B cell (primary cell): Measurements from ENCODE around the gene FES. TPM values are rescaled to one million over a fixed set of nuclear protein-coding genes. Genes with fewer than 3 reads are reported as not detected.

Experiments
- ATAC-seq: fragments of 200-7000 bp; cut with Tn5 transposase; one replicate; pipeline ENCODE4 v1.10.0; 2021; ENCODE audit warnings: low read depth, mild to moderate bottlenecking, moderate number of reproducible peaks, moderate library complexity
- CTCF ChIA-PET: fragments of 350-600 bp; sonication (Branson Sonifier 250); formaldehyde crosslinking; loops from one replicate; lab custom pipeline; 2021; ENCODE audit warnings: antibody characterized with exemption, inconsistent platforms; lab: Charles Lee
- POLR2A ChIA-PET: fragments of 350-600 bp; sonication (Branson Sonifier 250); formaldehyde crosslinking; loops from one replicate; lab custom pipeline; 2021; ENCODE audit warnings: antibody characterized with exemption; lab: Charles Lee
- DNase-seq: peaks from one replicate; pipeline ENCODE4 v3.0.0; 2013
- H2AFZ ChIP-seq: 2 replicates; pipeline ENCODE4 v1.6.1; 2012; ENCODE audit warnings: mild to moderate bottlenecking, low read depth, low read length; ENCODE audit not compliant: insufficient read depth, poor library complexity, severe bottlenecking
- H3K27ac ChIP-seq, 2 donors: 1 replicate in 1 of 2; 2 replicates in 1 of 2; pipeline ENCODE4 v1.5.1; 2012 to 2013; ENCODE audit warnings: low read length in 2 of 2, mild to moderate bottlenecking in 2 of 2, moderate library complexity in 1 of 2
- H3K27me3 ChIP-seq, 4 experiments: fragments of 200-600 bp in 1 of 4; sonication (generic) in 1 of 4; replicated peaks in 1 of 4; 1 replicate in 2 of 4; 2 replicates in 2 of 4; pipeline versions ENCODE4 v1.6.1 to v1.7.0; 2013 to 2016; ENCODE audit warnings: low read length in 3 of 4, mild to moderate bottlenecking in 2 of 4, mixed read lengths in 1 of 4, moderate library complexity in 1 of 4; ENCODE audit not compliant: insufficient read depth in 4 of 4, control insufficient read depth in 3 of 4; ENCODE audit errors: control extremely low read depth in 1 of 4
- H3K36me3 ChIP-seq, 2 experiments: replicated peaks in 1 of 2; 1 replicate in 1 of 2; 2 replicates in 1 of 2; pipeline versions ENCODE4 v1.6.1 to v1.7.1; 2013; ENCODE audit warnings: low read length in 1 of 2; ENCODE audit not compliant: insufficient read depth in 2 of 2, control insufficient read depth in 1 of 2; ENCODE audit errors: control extremely low read depth in 1 of 2, extremely low read depth in 1 of 2
- H3K4me1 ChIP-seq, 2 donors: fragments of 200-600 bp in 1 of 2; sonication (generic) in 1 of 2; 1 replicate in 1 of 2; 2 replicates in 1 of 2; pipeline versions ENCODE4 v1.5.1 to v1.6.1; 2013 to 2017; ENCODE audit warnings: low read length in 2 of 2; ENCODE audit not compliant: control insufficient read depth in 2 of 2, insufficient read depth in 2 of 2
- H3K4me2 ChIP-seq: replicated peaks from 2 replicates; pipeline ENCODE3; 2012; ENCODE audit warnings: mild to moderate bottlenecking, low read depth, low read length; ENCODE audit not compliant: poor library complexity, severe bottlenecking
- H3K4me3 ChIP-seq, 5 experiments: fragments of 200-600 bp in 1 of 5; sonication (generic) in 1 of 5; 1 replicate in 3 of 5; 2 replicates in 2 of 5; pipeline versions ENCODE4 v1.5.1 to v1.7.0; 2011 to 2016; ENCODE audit warnings: low read length in 4 of 5, mild to moderate bottlenecking in 4 of 5, low read depth in 2 of 5, control low read depth in 1 of 5, moderate library complexity in 1 of 5; ENCODE audit not compliant: insufficient read depth in 1 of 5; ENCODE audit errors: control extremely low read depth in 1 of 5, extremely low read depth in 1 of 5
- H3K79me2 ChIP-seq: fragments of 200-600 bp; sonication (generic); one replicate; pipeline ENCODE4 v1.6.0; 2016; ENCODE audit warnings: low read length; ENCODE audit not compliant: control insufficient read depth, insufficient read depth
- H3K9ac ChIP-seq: fragments of 200-600 bp; sonication (generic); 2 replicates; pipeline ENCODE4 v1.6.1; 2017; ENCODE audit warnings: mild to moderate bottlenecking, low read length, moderate library complexity
- H3K9me3 ChIP-seq, 3 donors: one replicate each; pipeline versions ENCODE4 v1.6.1 to v1.7.1; 2013; ENCODE audit warnings: low read length in 2 of 3; ENCODE audit not compliant: control insufficient read depth in 2 of 3, insufficient read depth in 1 of 3; ENCODE audit errors: control extremely low read depth in 1 of 3
- H4K20me1 ChIP-seq: 2 replicates; pipeline ENCODE4 v1.6.0; 2012; ENCODE audit warnings: mild to moderate bottlenecking, low read length; ENCODE audit not compliant: insufficient read depth, control insufficient read depth, poor library complexity, severe bottlenecking
- H3K27ac Mint-ChIP-seq: one replicate; pipeline ENCODE4 v1.8.0; 2021; ENCODE audit warnings: mixed read lengths
- H3K27me3 Mint-ChIP-seq: one replicate; pipeline ENCODE4 v1.8.0; 2021; ENCODE audit warnings: mixed read lengths
- H3K4me1 Mint-ChIP-seq: one replicate; pipeline ENCODE4 v1.8.0; 2021; ENCODE audit warnings: mixed read lengths
- H3K4me3 Mint-ChIP-seq: one replicate; pipeline ENCODE4 v1.8.0; 2021; ENCODE audit warnings: mixed read lengths
- H3K9me3 Mint-ChIP-seq: one replicate; pipeline ENCODE4 v1.8.0; 2022; ENCODE audit warnings: mixed read lengths; ENCODE audit not compliant: insufficient read depth
- EZH2 ChIP-seq: IDR thresholded peaks from 2 replicates; pipeline ENCODE4 v1.6.1; 2012; ENCODE audit warnings: borderline replicate concordance, low read depth, mild to moderate bottlenecking, moderate library complexity, low read length; ENCODE audit not compliant: insufficient read depth, poor library complexity, severe bottlenecking
- WGBS: methylation state at CpG from one replicate; pipeline ENCODE4 v1.1.5; 2013; ENCODE audit warnings: missing lambda C conversion rate; ENCODE audit not compliant: insufficient coverage; 5-methylcytosine and 5-hydroxymethylcytosine counted together
- intact Hi-C: fragments of 100-400 bp; cut with micrococcal nuclease; formaldehyde crosslinking; loops from one replicate; pipeline ENCODE4 v1.10.0; 2022
- polyA plus RNA-seq: library from polyadenylated mRNA; depleted of rRNA; stranded (reverse); fragments of >200 nt; gene quantifications from 2 replicates; pipeline ENCODE4 v1.2.3, GENCODE V29; 2012
- total RNA-seq, 2 donors: library from RNA; stranded (reverse); fragments of 120-200 nt in 1 of 2; gene quantifications; 1 replicate in 1 of 2; 2 replicates in 1 of 2; pipeline versions ENCODE4 v1.2.3 to v1.2.4, GENCODE V29; 2013 to 2022
- TF ChIP-seq, protein P1 (sequence below): fragments of 200-600 bp; IDR thresholded peaks from one replicate; pipeline ENCODE4 v1.8.0; 2022; ENCODE audit warnings: antibody characterized with exemption, mild to moderate bottlenecking

FES gene
- total and polyA plus RNA-seq, 2 donors (not counting 1 experiment from before 2014, with no cell fraction given): 23.9 to 31.4 TPM

DNA sequence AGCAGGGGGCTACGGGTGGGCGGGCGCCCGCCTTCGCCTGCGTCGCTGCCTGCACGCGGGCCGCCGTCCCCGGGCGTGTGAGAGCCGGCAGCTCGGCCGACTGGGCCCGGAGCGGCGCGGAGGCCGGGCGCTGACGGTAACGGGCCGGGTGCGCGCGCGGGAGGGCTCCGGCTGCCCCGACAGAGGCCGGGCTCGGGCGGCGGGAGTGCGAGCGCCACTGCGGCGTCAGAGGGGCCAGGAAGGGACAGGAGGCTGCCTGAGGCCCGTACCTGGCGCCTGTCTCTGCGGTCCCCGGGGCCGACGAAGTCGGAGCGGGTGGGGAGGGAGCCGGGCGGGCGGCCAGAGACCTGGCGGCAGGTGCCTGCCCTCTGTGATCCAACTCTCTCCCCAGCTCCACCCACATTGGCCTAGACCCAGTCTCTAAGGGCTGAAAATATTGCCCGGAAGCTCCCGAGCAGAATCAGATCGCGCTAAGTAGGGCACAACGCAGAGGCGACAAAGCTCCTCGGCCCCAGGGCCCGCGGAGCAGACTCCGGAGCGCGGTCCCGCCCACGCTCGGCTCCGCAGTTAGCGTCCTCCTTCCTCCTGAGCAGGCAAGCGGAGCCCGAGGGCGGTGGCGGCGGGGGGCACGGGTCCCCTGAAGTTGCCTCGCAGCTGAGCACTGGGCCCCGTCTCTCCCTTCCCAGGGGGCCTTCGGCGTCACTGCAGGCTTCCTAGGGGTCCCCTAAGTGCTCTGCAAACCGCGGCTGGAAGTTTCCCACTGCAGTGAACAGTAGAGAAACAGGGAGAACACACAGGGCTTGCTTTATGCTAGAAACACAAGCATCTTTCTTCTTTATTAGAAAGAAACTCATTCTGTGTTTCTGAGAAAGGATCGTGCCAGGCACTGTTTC lies 18.8 kb downstream of the FES start, which contains the start of gene MAN2A2:
Gene MAN2A2 (plus strand): TSS at position 463 of the 893 bp plus-strand sequence. CDS start 906 bp downstream, outside the sequence.
- no peak for TF ChIP-seq EZH2
- TF ChIP-seq, protein P1, sequence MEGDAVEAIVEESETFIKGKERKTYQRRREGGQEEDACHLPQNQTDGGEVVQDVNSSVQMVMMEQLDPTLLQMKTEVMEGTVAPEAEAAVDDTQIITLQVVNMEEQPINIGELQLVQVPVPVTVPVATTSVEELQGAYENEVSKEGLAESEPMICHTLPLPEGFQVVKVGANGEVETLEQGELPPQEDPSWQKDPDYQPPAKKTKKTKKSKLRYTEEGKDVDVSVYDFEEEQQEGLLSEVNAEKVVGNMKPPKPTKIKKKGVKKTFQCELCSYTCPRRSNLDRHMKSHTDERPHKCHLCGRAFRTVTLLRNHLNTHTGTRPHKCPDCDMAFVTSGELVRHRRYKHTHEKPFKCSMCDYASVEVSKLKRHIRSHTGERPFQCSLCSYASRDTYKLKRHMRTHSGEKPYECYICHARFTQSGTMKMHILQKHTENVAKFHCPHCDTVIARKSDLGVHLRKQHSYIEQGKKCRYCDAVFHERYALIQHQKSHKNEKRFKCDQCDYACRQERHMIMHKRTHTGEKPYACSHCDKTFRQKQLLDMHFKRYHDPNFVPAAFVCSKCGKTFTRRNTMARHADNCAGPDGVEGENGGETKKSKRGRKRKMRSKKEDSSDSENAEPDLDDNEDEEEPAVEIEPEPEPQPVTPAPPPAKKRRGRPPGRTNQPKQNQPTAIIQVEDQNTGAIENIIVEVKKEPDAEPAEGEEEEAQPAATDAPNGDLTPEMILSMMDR: no peak
- H3K4me3 Mint-ChIP-seq: peak within 1 kb of the TSS; percentile 85
- peak within 1 kb of the TSS; percentile 83 for H3K9ac ChIP-seq
- peak within 1 kb of the TSS; percentile 97 for H3K27ac Mint-ChIP-seq
- H3K4me2 ChIP-seq: peak within 1 kb of the TSS; percentile 94
- under 1% methylated on average over 79 of the region's 81 CpGs for WGBS
- ChIA-PET CTCF (interaction anchor here (0.7 to 14.4 kb wide), 14 partner anchors 17 to 584 kb away, joined by 3 to 260 read pairs (median 4); partner anchors contain the start of genes CRTC3, FES, HDDC3 and UNC45A), POLR2A (interaction anchor here (0.5 to 3.8 kb wide), 6 partner anchors 18 to 541 kb away, joined by 3 to 66 read pairs (median 4); partner anchors contain the start of genes HDDC3, IQGAP1 and UNC45A)
- H3K4me1 Mint-ChIP-seq: peaks cover 24% of the 10 kb centered on the region
- H2AFZ ChIP-seq: peak within 1 kb of the TSS; percentile 90
- no peaks in the 10 kb centered on the region for H3K9me3 Mint-ChIP-seq
- peaks cover 13 to 20% of the 10 kb centered on the region in 2 donors for H3K4me1 ChIP-seq
- H3K4me3 ChIP-seq: peak within 1 kb of the TSS; percentile 67 to 74 (median 69)
- intact Hi-C loops: loop anchor here (1.0 to 2.0 kb wide), 2 partner anchors 28 to 308 kb away; no protein-coding TSS in a partner anchor
- DNase-seq (peak; percentile 76), ATAC-seq (peak; percentile 61)
- peaks cover 3% of the 10 kb centered on the region for H3K79me2 ChIP-seq
- no peaks in the 10 kb centered on the region for H3K27me3 Mint-ChIP-seq
- H3K36me3 ChIP-seq: peaks cover 0 to 33% of the 10 kb centered on the region in 2 experiments
- H3K27ac ChIP-seq: peak within 1 kb of the TSS; percentile 54 to 72
- peaks cover 13% of the 10 kb centered on the region for H4K20me1 ChIP-seq
- H3K27me3 ChIP-seq: no peaks in the 10 kb centered on the region
- H3K9me3 ChIP-seq: no peaks in the 10 kb centered on the region
